Left lung (tissue), 10 donors: ENCODE data around the gene RSPO4. TPM values are rescaled to one million over a fixed set of nuclear protein-coding genes. Genes with fewer than 3 reads are reported as not detected.

Experiments
- ATAC-seq: fragments of 200-7000 bp; cut with Tn5 transposase; one replicate; pipeline ENCODE4 v1.9.1; 2020; ENCODE audit warnings: moderate library complexity
- DNase-seq, 4 donors: peaks; one replicate each; pipeline ENCODE4 v3.0.0-alpha.2; 2013 to 2020
- H3K27ac ChIP-seq, 2 donors: fragments of 200-600 bp; sonication (generic) in 1 of 2; one replicate each; pipeline versions ENCODE4 v1.5.0 to v1.8.0; 2020 to 2021
- H3K27me3 ChIP-seq, 2 donors: fragments of 200-600 bp; sonication (generic) in 1 of 2; one replicate each; pipeline versions ENCODE4 v1.5.0 to v1.8.0; 2020 to 2021
- H3K36me3 ChIP-seq, 2 donors: fragments of 200-600 bp; sonication (generic) in 1 of 2; one replicate each; pipeline versions ENCODE4 v1.5.0 to v1.8.0; 2020 to 2021
- H3K4me1 ChIP-seq, 2 donors: fragments of 200-600 bp; one replicate each; pipeline ENCODE4 v1.8.0; 2021
- H3K4me3 ChIP-seq, 2 donors: fragments of 200-600 bp; sonication (generic) in 1 of 2; one replicate each; pipeline versions ENCODE4 v1.5.0 to v1.8.0; 2020 to 2021; ENCODE audit warnings: mild to moderate bottlenecking in 1 of 2
- H3K9me3 ChIP-seq, 2 donors: fragments of 200-600 bp; sonication (generic) in 1 of 2; one replicate each; pipeline versions ENCODE4 v1.5.0 to v1.8.0; 2020 to 2021
- CTCF ChIP-seq, 2 donors: fragments of 200-600 bp; sonication (generic) in 1 of 2; IDR thresholded peaks; one replicate each; pipeline versions ENCODE4 v1.5.0 to v1.8.0; 2021; ENCODE audit warnings: antibody characterized with exemption in 2 of 2
- intact Hi-C, 2 donors: fragments of 100-400 bp; cut with DNase I; formaldehyde crosslinking; loops; one replicate each; pipeline versions ENCODE4 v1.11.2 to v1.14.2; 2022
- polyA plus RNA-seq, 6 donors: library from polyadenylated mRNA; unstranded; fragments of 120-200 nt; gene quantifications; one replicate each; pipeline ENCODE4 v1.2.1, GENCODE V29; 2013; ENCODE audit not compliant: insufficient read length in 6 of 6
- total RNA-seq, 2 donors: library from RNA; stranded (reverse); fragmentation: NEBNext Ultra II Directional; extraction: Animal tissue kit (Norgen Biotek cat#: 25700); gene quantifications; one replicate each; pipeline ENCODE4 v1.2.1, GENCODE V29; 2021
- donor health status: DM: no; HTN: yes; CAD: no.
- donor health status: DM: no; HTN: no; CAD: no.

Gene RSPO4
- total and polyA plus RNA-seq, 8 donors: 2.2 to 6.1 (median 3.4) TPM

GRCh38 chr20:963795-964194, 38.3 kb downstream of the RSPO4 start:
- H3K27ac ChIP-seq: no peak overlapping the region
- H3K9me3 ChIP-seq: no peaks in the 10 kb centered on the region
- H3K4me1 ChIP-seq: no peaks in the 10 kb centered on the region
- no peak for DNase-seq
- H3K4me3 ChIP-seq: no peak overlapping the region
- H3K36me3 ChIP-seq: no peaks in the 10 kb centered on the region
- peaks cover 0 to 7% of the 10 kb centered on the region in 2 donors for H3K27me3 ChIP-seq
- no peak for ATAC-seq
- no peak for TF ChIP-seq CTCF (IDR thresholded peaks at IDR 0.05)
- intact Hi-C loops: no loop called here

- H3K4me1 ChIP-seq: no peaks in the 10 kb centered on the region
- H3K27me3 ChIP-seq: peaks cover 0 to 18% of the 10 kb centered on the region in 2 donors
- DNase-seq: no peak
- H3K36me3 ChIP-seq: no peaks in the 10 kb centered on the region
- H3K4me3 ChIP-seq: no peak overlapping the region
- H3K9me3 ChIP-seq: no peaks in the 10 kb centered on the region
- TF ChIP-seq CTCF (IDR thresholded peaks at IDR 0.05): no peak
- no peak for ATAC-seq
- no peak overlapping the region for H3K27ac ChIP-seq
- intact Hi-C loops: no loop called here
These were observed 39.4 kb downstream of the RSPO4 start for GRCh38 chr20:962683-963082.

- H3K4me1 ChIP-seq: no peaks in the 10 kb centered on the region
- no peak for TF ChIP-seq CTCF (IDR thresholded peaks at IDR 0.05)
- H3K9me3 ChIP-seq: no peaks in the 10 kb centered on the region
- H3K27me3 ChIP-seq: peaks cover 0 to 19% of the 10 kb centered on the region in 2 donors
- ATAC-seq: no peak
- no peaks in the 10 kb centered on the region for H3K36me3 ChIP-seq
- intact Hi-C loops: no loop called here
- no peak for DNase-seq
- no peak overlapping the region for H3K4me3 ChIP-seq
- H3K27ac ChIP-seq: no peak overlapping the region
These were observed 39.9 kb downstream of the RSPO4 start for GRCh38 chr20:962223-962622.

GRCh38 chr20:961768-962167, 40.3 kb downstream of the RSPO4 start:
- Histone ChIP-seq H3K4me1 (no peaks in the 10 kb centered on the region), H3K36me3 (no peaks in the 10 kb centered on the region), H3K27me3 (peaks cover 0 to 21% of the 10 kb centered on the region in 2 donors), H3K9me3 (no peaks in the 10 kb centered on the region), H3K4me3 (no peak overlapping the region), H3K27ac (no peak overlapping the region)
- intact Hi-C loops: no loop called here
- TF ChIP-seq CTCF (IDR thresholded peaks at IDR 0.05): no peak
- DNase-seq (no peak), ATAC-seq (no peak)

- DNase-seq: no peak
- H3K4me1 ChIP-seq: peaks cover 0 to 3% of the 10 kb centered on the region in 2 donors
- no peaks in the 10 kb centered on the region for H3K36me3 ChIP-seq
- no peak overlapping the region for H3K27ac ChIP-seq
- H3K27me3 ChIP-seq: peaks cover 0 to 36% of the 10 kb centered on the region in 2 donors
- intact Hi-C loops: loop anchor here (5.0 kb wide), 1 partner anchor 143 kb away; no protein-coding TSS in a partner anchor
- no peak for ATAC-seq
- no peaks in the 10 kb centered on the region for H3K9me3 ChIP-seq
- H3K4me3 ChIP-seq: no peak overlapping the region
- no peak for TF ChIP-seq CTCF (IDR thresholded peaks at IDR 0.05)
These were observed 42.0 kb downstream of the RSPO4 start for GRCh38 chr20:959996-960615.
